ENCODE measurements around the gene TEX29.

TEX29 gene

GRCh38 chr13:111319998-111320911 lies at the start of gene TEX29:
Gene TEX29, plus strand, starts transcription at chr13:111320642. Its CDS starts 249 bp downstream, at chr13:111320891.
- DNase-seq: no peak

- no peak for DNase-seq
Measured at GRCh38 chr13:111270765-111271698, 49.4 kb upstream of the TEX29 start.

- no peak for DNase-seq
Measured at GRCh38 chr13:111272117-111272516, 48.3 kb upstream of the TEX29 start.

- no peak for DNase-seq
Measured at GRCh38 chr13:111275382-111275781, 45.1 kb upstream of the TEX29 start.

GRCh38 chr13:111275995-111276618 lies 44.3 kb upstream of the TEX29 start:
- no peak for DNase-seq

GRCh38 chr13:111278258-111278657 lies 42.2 kb upstream of the TEX29 start:
- no peak for DNase-seq

GRCh38 chr13:111278743-111279652 lies 41.4 kb upstream of the TEX29 start:
- no peak for DNase-seq

- no peak for DNase-seq
Measured at GRCh38 chr13:111280226-111280625, 40.2 kb upstream of the TEX29 start.

GRCh38 chr13:111280681-111281585 lies 39.5 kb upstream of the TEX29 start:
- no peak for DNase-seq

- DNase-seq: no peak
Measured at GRCh38 chr13:111281751-111282311, 38.6 kb upstream of the TEX29 start.

- no peak for DNase-seq
Measured at GRCh38 chr13:111282425-111282824, 38.0 kb upstream of the TEX29 start.

- DNase-seq: no peak
Measured at GRCh38 chr13:111282997-111283396, 37.4 kb upstream of the TEX29 start.

- DNase-seq: no peak
Measured at GRCh38 chr13:111283457-111283856, 37.0 kb upstream of the TEX29 start.

- no peak for DNase-seq
Measured at GRCh38 chr13:111283991-111284390, 36.5 kb upstream of the TEX29 start.

- no peak for DNase-seq
Measured at GRCh38 chr13:111284565-111284964, 35.9 kb upstream of the TEX29 start.

GRCh38 chr13:111286162-111286561 lies 34.3 kb upstream of the TEX29 start:
- DNase-seq: no peak

GRCh38 chr13:111286749-111287148 lies 33.7 kb upstream of the TEX29 start:
- DNase-seq: no peak

- no peak for DNase-seq
Measured at GRCh38 chr13:111287201-111287600, 33.2 kb upstream of the TEX29 start.

- no peak for DNase-seq
Measured at GRCh38 chr13:111288276-111288675, 32.2 kb upstream of the TEX29 start.

GRCh38 chr13:111289251-111289650 lies 31.2 kb upstream of the TEX29 start:
- DNase-seq: no peak

GRCh38 chr13:111291908-111292307 lies 28.5 kb upstream of the TEX29 start:
- no peak for DNase-seq

Data from bone marrow (tissue), 2 donors.